BLaER1 treated with 17β-estradiol and CSF1 and Interleukin-3, amounts not matched to agents 10 nM and 100 nM (cell line): ENCODE measurements around the gene DIP2A.

ENCODE experiments used
- H3K27ac ChIP-seq, 11 experiments: shearing (Covaris generic); formaldehyde crosslinking; 2 replicates each; pipeline ENCODE4 v1.8.1; 2022
- H3K27me3 ChIP-seq, 11 experiments: shearing (Covaris generic); formaldehyde crosslinking; 2 replicates each; pipeline ENCODE4 v1.8.1; 2022
- H3K36me3 ChIP-seq, 11 experiments: shearing (Covaris generic); formaldehyde crosslinking; 2 replicates each; pipeline ENCODE4 v1.8.1; 2022
- H3K4me1 ChIP-seq, 10 experiments: shearing (Covaris generic); formaldehyde crosslinking; 2 replicates each; pipeline ENCODE4 v1.8.1; 2022
- H3K4me2 ChIP-seq, 11 experiments: shearing (Covaris generic); formaldehyde crosslinking; 2 replicates each; pipeline ENCODE4 v1.8.1; 2022
- H3K4me3 ChIP-seq, 10 experiments: shearing (Covaris generic); formaldehyde crosslinking; 2 replicates each; pipeline ENCODE4 v1.8.1; 2022
- H3K9ac ChIP-seq, 11 experiments: shearing (Covaris generic); formaldehyde crosslinking; 2 replicates each; pipeline ENCODE4 v1.8.1; 2022
- H3K9me3 ChIP-seq, 11 experiments: shearing (Covaris generic); formaldehyde crosslinking; replicated peaks in 1 of 11; 2 replicates each; pipeline ENCODE4 v1.8.1; 2022
- H4K20me1 ChIP-seq, 11 experiments: shearing (Covaris generic); formaldehyde crosslinking; 2 replicates each; pipeline ENCODE4 v1.8.1; 2022
- Cebpa-rat ChIP-seq, 11 experiments: shearing (Covaris generic); IDR thresholded peaks; 2 replicates each; pipeline ENCODE4 v1.8.1; 2022

DIP2A gene

GRCh38 chr21:46423546-46424038 is 35.1 kb upstream of the DIP2A start:
- Histone ChIP-seq H3K36me3 (peaks cover 39 to 79% (median 59%) of the 10 kb centered on the region in 11 experiments), H3K4me1 (peaks cover 10 to 58% (median 51%) of the 10 kb centered on the region in 10 experiments), H3K4me2 (peak overlapping the region; percentile 16 to 75 (median 47); a peak in 18 of 22 replicates)

GRCh38 chr21:46424039-46424591 is 34.6 kb upstream of the DIP2A start:
- H3K27ac ChIP-seq = peak overlapping the region in 8 of 11 experiments; percentile 33 to 66 (median 48); a peak in 13 of 22 replicates
- peaks cover 0 to 32% (median 0%) of the 10 kb centered on the region in 11 experiments; a peak in 1 of 22 replicates for H4K20me1 ChIP-seq
- H3K4me2 ChIP-seq = peak overlapping the region in 10 of 11 experiments; percentile 10 to 61 (median 46); a peak in 15 of 22 replicates
- H3K4me1 ChIP-seq = peaks cover 10 to 53% (median 46%) of the 10 kb centered on the region in 10 experiments
- no peaks in the 10 kb centered on the region for H3K9me3 ChIP-seq
- H3K27me3 ChIP-seq = no peaks in the 10 kb centered on the region
- peak overlapping the region in 4 of 11 experiments; percentile 12 to 38 (median 20); a peak in 4 of 22 replicates for H3K9ac ChIP-seq
- no peak overlapping the region for H3K4me3 ChIP-seq
- no peak for TF ChIP-seq Cebpa-rat (IDR thresholded peaks at IDR 0.05)
- peaks cover 38 to 80% (median 58%) of the 10 kb centered on the region in 11 experiments for H3K36me3 ChIP-seq

More at GRCh38 chr21:46423546-46424038, 35.1 kb upstream of the DIP2A start:
- H3K27me3 ChIP-seq = no peaks in the 10 kb centered on the region
- peak overlapping the region in 4 of 11 experiments; percentile 21 to 38 (median 34); a peak in 5 of 22 replicates for H3K9ac ChIP-seq
- peaks cover 0 to 30% (median 0%) of the 10 kb centered on the region in 11 experiments; a peak in 2 of 22 replicates for H4K20me1 ChIP-seq
- no peak overlapping the region for H3K4me3 ChIP-seq
- H3K9me3 ChIP-seq = no peaks in the 10 kb centered on the region
- peak overlapping the region in 9 of 11 experiments; percentile 33 to 66 (median 47); a peak in 14 of 22 replicates for H3K27ac ChIP-seq
- TF ChIP-seq Cebpa-rat (IDR thresholded peaks at IDR 0.05) = no peak

GRCh38 chr21:46424621-46425020 is 34.1 kb upstream of the DIP2A start:
- H3K27ac ChIP-seq = peak overlapping the region in 1 of 11 experiments; percentile 48; a peak in 1 of 22 replicates
- H3K4me2 ChIP-seq = no peak overlapping the region
- H3K9ac ChIP-seq = no peak overlapping the region
- no peaks in the 10 kb centered on the region for H3K9me3 ChIP-seq
- TF ChIP-seq Cebpa-rat (IDR thresholded peaks at IDR 0.05) = no peak
- H3K27me3 ChIP-seq = no peaks in the 10 kb centered on the region
- H3K36me3 ChIP-seq = peaks cover 34 to 77% (median 60%) of the 10 kb centered on the region in 11 experiments
- no peak overlapping the region for H3K4me3 ChIP-seq
- peaks cover 0 to 32% (median 0%) of the 10 kb centered on the region in 11 experiments; a peak in 1 of 22 replicates for H4K20me1 ChIP-seq
- peaks cover 10 to 48% (median 41%) of the 10 kb centered on the region in 10 experiments for H3K4me1 ChIP-seq

GRCh38 chr21:46425041-46425440 is 33.6 kb upstream of the DIP2A start:
- no peak for TF ChIP-seq Cebpa-rat (IDR thresholded peaks at IDR 0.05)
- Histone ChIP-seq H3K4me2 (no peak overlapping the region), H3K9me3 (no peaks in the 10 kb centered on the region), H3K27me3 (no peaks in the 10 kb centered on the region), H3K36me3 (peaks cover 34 to 77% (median 65%) of the 10 kb centered on the region in 11 experiments), H4K20me1 (peaks cover 0 to 33% (median 0%) of the 10 kb centered on the region in 11 experiments; a peak in 1 of 22 replicates), H3K27ac (peak overlapping the region in 1 of 11 experiments; percentile 17; a peak in 1 of 22 replicates), H3K4me3 (no peak overlapping the region), H3K4me1 (peaks cover 10 to 43% (median 37%) of the 10 kb centered on the region in 10 experiments), H3K9ac (no peak overlapping the region)

GRCh38 chr21:46425571-46425970 is 33.1 kb upstream of the DIP2A start:
- Histone ChIP-seq H3K4me2 (no peak overlapping the region), H3K36me3 (peaks cover 38 to 77% (median 69%) of the 10 kb centered on the region in 11 experiments), H3K4me3 (no peak overlapping the region), H3K9me3 (no peaks in the 10 kb centered on the region), H3K27ac (0 out of 22 replicates have a peak overlapping the region, but pooled peaks of 1 of the 11 experiments have one; percentile 17), H3K9ac (no peak overlapping the region), H3K4me1 (peaks cover 10 to 38% (median 32%) of the 10 kb centered on the region in 10 experiments), H3K27me3 (no peaks in the 10 kb centered on the region), H4K20me1 (peaks cover 0 to 38% (median 0%) of the 10 kb centered on the region in 11 experiments; a peak in 1 of 22 replicates)
- TF ChIP-seq Cebpa-rat (IDR thresholded peaks at IDR 0.05) = no peak

- Histone ChIP-seq H3K36me3 (peaks cover 45 to 82% (median 74%) of the 10 kb centered on the region in 11 experiments), H3K4me2 (no peak overlapping the region), H3K9me3 (no peaks in the 10 kb centered on the region), H3K27ac (no peak overlapping the region; a peak in 1 of 22 replicates), H3K9ac (0 out of 22 replicates have a peak overlapping the region, but pooled peaks of 2 of the 11 experiments have one; percentile 1 to 19), H3K27me3 (no peaks in the 10 kb centered on the region), H3K4me3 (no peak overlapping the region), H4K20me1 (peaks cover 0 to 36% (median 0%) of the 10 kb centered on the region in 11 experiments; a peak in 2 of 22 replicates), H3K4me1 (peaks cover 12 to 29% (median 24%) of the 10 kb centered on the region in 10 experiments)
- no peak for TF ChIP-seq Cebpa-rat (IDR thresholded peaks at IDR 0.05)
These were observed 32.2 kb upstream of the DIP2A start for GRCh38 chr21:46426313-46427046.

GRCh38 chr21:46427516-46427915 is 31.2 kb upstream of the DIP2A start:
- no peak overlapping the region for H3K9ac ChIP-seq
- peaks cover 0 to 46% (median 0%) of the 10 kb centered on the region in 11 experiments; a peak in 3 of 22 replicates for H4K20me1 ChIP-seq
- no peak overlapping the region for H3K4me2 ChIP-seq
- H3K27me3 ChIP-seq = no peaks in the 10 kb centered on the region
- H3K9me3 ChIP-seq = no peaks in the 10 kb centered on the region
- H3K27ac ChIP-seq = no peak overlapping the region
- peaks cover 47 to 82% (median 73%) of the 10 kb centered on the region in 11 experiments for H3K36me3 ChIP-seq
- H3K4me1 ChIP-seq = peaks cover 14 to 26% (median 21%) of the 10 kb centered on the region in 10 experiments
- no peak for TF ChIP-seq Cebpa-rat (IDR thresholded peaks at IDR 0.05)
- no peak overlapping the region for H3K4me3 ChIP-seq

- Histone ChIP-seq H3K27ac (no peak overlapping the region), H3K9me3 (no peaks in the 10 kb centered on the region), H3K9ac (no peak overlapping the region), H3K4me3 (no peak overlapping the region), H3K4me2 (no peak overlapping the region), H4K20me1 (peaks cover 0 to 49% (median 0%) of the 10 kb centered on the region in 11 experiments; a peak in 4 of 22 replicates), H3K36me3 (peaks cover 49 to 85% (median 76%) of the 10 kb centered on the region in 11 experiments), H3K27me3 (no peaks in the 10 kb centered on the region), H3K4me1 (peaks cover 8 to 26% (median 17%) of the 10 kb centered on the region in 10 experiments)
- no peak for TF ChIP-seq Cebpa-rat (IDR thresholded peaks at IDR 0.05)
These were observed 30.4 kb upstream of the DIP2A start for GRCh38 chr21:46428286-46428685.
